ENCODE data around the gene TMSB10. TPM values are rescaled to one million over a fixed set of nuclear protein-coding genes. Genes with fewer than 3 reads are reported as not detected.

The TMSB10 gene
- total RNA-seq, 1 donor from 2014 or later, result 2,534 TPM

DNA sequence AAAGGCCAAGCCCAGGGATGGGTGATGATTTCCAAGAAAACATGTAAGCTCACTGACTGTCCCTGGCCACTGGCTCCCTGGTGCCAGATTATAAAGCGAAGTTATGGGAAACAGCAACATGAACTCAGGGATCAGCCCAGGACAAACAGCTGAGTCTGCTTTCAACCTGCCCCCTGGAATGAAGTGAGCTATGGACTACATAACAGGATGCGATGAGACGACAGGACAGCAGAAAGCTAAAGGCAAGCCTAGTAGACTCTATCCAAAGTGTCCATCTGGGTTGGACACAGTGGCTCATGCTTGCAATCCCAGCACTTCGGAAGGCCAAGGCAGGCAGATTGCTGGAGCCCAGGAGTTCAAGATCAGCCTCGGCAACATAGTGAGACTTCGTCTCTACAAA, 48.9 kb downstream of the TMSB10 start:
- H3K9me3 Mint-ChIP-seq (ENCODE audit: unreplicated experiment), result no peaks in the 10 kb centered on the region
- H3K4me3 Mint-ChIP-seq (ENCODE audit: unreplicated experiment), result no peak overlapping the region
- H3K27ac Mint-ChIP-seq (ENCODE audit: unreplicated experiment), result no peak overlapping the region
- H3K36me3 Mint-ChIP-seq (ENCODE audit: unreplicated experiment), result no peaks in the 10 kb centered on the region
- TF ChIP-seq, protein P1, sequence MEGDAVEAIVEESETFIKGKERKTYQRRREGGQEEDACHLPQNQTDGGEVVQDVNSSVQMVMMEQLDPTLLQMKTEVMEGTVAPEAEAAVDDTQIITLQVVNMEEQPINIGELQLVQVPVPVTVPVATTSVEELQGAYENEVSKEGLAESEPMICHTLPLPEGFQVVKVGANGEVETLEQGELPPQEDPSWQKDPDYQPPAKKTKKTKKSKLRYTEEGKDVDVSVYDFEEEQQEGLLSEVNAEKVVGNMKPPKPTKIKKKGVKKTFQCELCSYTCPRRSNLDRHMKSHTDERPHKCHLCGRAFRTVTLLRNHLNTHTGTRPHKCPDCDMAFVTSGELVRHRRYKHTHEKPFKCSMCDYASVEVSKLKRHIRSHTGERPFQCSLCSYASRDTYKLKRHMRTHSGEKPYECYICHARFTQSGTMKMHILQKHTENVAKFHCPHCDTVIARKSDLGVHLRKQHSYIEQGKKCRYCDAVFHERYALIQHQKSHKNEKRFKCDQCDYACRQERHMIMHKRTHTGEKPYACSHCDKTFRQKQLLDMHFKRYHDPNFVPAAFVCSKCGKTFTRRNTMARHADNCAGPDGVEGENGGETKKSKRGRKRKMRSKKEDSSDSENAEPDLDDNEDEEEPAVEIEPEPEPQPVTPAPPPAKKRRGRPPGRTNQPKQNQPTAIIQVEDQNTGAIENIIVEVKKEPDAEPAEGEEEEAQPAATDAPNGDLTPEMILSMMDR (IDR thresholded peaks at IDR 0.05), result no peak
- peaks cover 22% of the 10 kb centered on the region for H3K4me1 Mint-ChIP-seq (ENCODE audit: unreplicated experiment)
- no peaks in the 10 kb centered on the region for H3K27me3 Mint-ChIP-seq (ENCODE audit: unreplicated experiment)
- no peak for DNase-seq (ENCODE audit: extremely low spot score, unreplicated experiment)

Other genes starting within 250 kb of the TMSB10 start
- 0.21 and 0.99 TPM in 2 replicates for gene TRABD2A, start 24.6 kb upstream of the TMSB10 start, total RNA-seq
- gene KCMF1, start 65.5 kb downstream of the TMSB10 start, total RNA-seq, result 67.2 and 73.2 TPM in 2 replicates
- 31.8 and 32.4 TPM in 2 replicates for gene TCF7L1, start 227.7 kb downstream of the TMSB10 start, total RNA-seq

Data from osteocyte (in vitro differentiated cells).